Measurements from ENCODE around the gene ARL17B. TPM values are rescaled to one million over a fixed set of nuclear protein-coding genes. Genes with fewer than 3 reads are reported as not detected.
"Not testable (repeated sequence)": the region's sequence is repeated elsewhere in the genome, so short reads cannot be mapped to it uniquely, and the experiment has no call there.

The ARL17B gene
- total and polyA plus RNA-seq, 2 donors (not counting 3 experiments of a cell fraction or from before 2014, with no cell fraction given) = 6.4 to 12.2 TPM

- H3K9ac ChIP-seq (replicated peaks; ENCODE audit: extremely low read depth, insufficient read depth, low read length); dilution Hi-C loops (cut with MboI; ENCODE audit: extremely low pct_ligation_motif_present, low sequenced_read_pairs); H3K36me3 ChIP-seq (ENCODE audit: control insufficient read depth in 2 of 2, extremely low read depth in 1 of 2, insufficient read depth in 2 of 2, low read length in 2 of 2); H4K20me1 ChIP-seq (replicated peaks; ENCODE audit: control insufficient read depth, extremely low read depth, insufficient read depth, low read length); BruUV-seq (replicated peaks); POLR2A ChIA-PET; FAIRE-seq; H3K4me3 ChIP-seq (replicated peaks in 1 of 3; ENCODE audit: insufficient read depth in 1 of 3, low read depth in 1 of 3, low read length in 3 of 3); H3K27me3 ChIP-seq (ENCODE audit: control insufficient read depth in 2 of 2, insufficient read depth in 2 of 2, low read length in 2 of 2); H3K4me2 ChIP-seq (ENCODE audit: insufficient read depth, low read length); H3K79me2 ChIP-seq (ENCODE audit: control insufficient read depth, insufficient read depth, low read length); CTCF ChIA-PET; H3K4me1 ChIP-seq (ENCODE audit: control insufficient read depth, extremely low read depth, insufficient read depth, low read length); H2AFZ ChIP-seq (ENCODE audit: low read depth, low read length); H3K27ac ChIP-seq (ENCODE audit: insufficient read depth, low read depth, low read length); H3K9me3 ChIP-seq (replicated peaks; ENCODE audit: control insufficient read depth, insufficient read depth, low read length); DNase-seq (ENCODE audit: low read depth, low spot score); H3K9me1 ChIP-seq (replicated peaks; ENCODE audit: control insufficient read depth, extremely low read depth, insufficient read depth, low read length): not testable (repeated sequence)
- peak; percentile 39 for TF ChIP-seq GATA2 (IDR thresholded peaks at IDR 0.05; ENCODE audit: insufficient read depth, insufficient read length, low read depth, low read length)
- intact Hi-C loops (cut with micrococcal nuclease) = loop anchor here (10.0 kb wide), 1 partner anchor 90 kb away; the partner anchor contains the start of gene KANSL1
These were observed 77.1 kb downstream of the ARL17B start for GRCh38 chr17:46284467-46284866.

GRCh38 chr17:46282635-46283034 is 78.9 kb downstream of the ARL17B start:
- intact Hi-C loops (cut with micrococcal nuclease) = loop anchor here (10.0 kb wide), 1 partner anchor 88 kb away; the partner anchor contains the start of gene KANSL1
- H3K9me3 ChIP-seq (replicated peaks; ENCODE audit: control insufficient read depth, insufficient read depth, low read length); dilution Hi-C loops (cut with MboI; ENCODE audit: extremely low pct_ligation_motif_present, low sequenced_read_pairs); H3K9me1 ChIP-seq (replicated peaks; ENCODE audit: control insufficient read depth, extremely low read depth, insufficient read depth, low read length); H3K27ac ChIP-seq (ENCODE audit: insufficient read depth, low read depth, low read length); H3K36me3 ChIP-seq (ENCODE audit: control insufficient read depth in 2 of 2, extremely low read depth in 1 of 2, insufficient read depth in 2 of 2, low read length in 2 of 2); H4K20me1 ChIP-seq (replicated peaks; ENCODE audit: control insufficient read depth, extremely low read depth, insufficient read depth, low read length); CTCF ChIA-PET; H3K79me2 ChIP-seq (ENCODE audit: control insufficient read depth, insufficient read depth, low read length); BruUV-seq (replicated peaks); H2AFZ ChIP-seq (ENCODE audit: low read depth, low read length); H3K4me3 ChIP-seq (replicated peaks in 1 of 3; ENCODE audit: insufficient read depth in 1 of 3, low read depth in 1 of 3, low read length in 3 of 3); POLR2A ChIA-PET; H3K9ac ChIP-seq (replicated peaks; ENCODE audit: extremely low read depth, insufficient read depth, low read length); H3K4me1 ChIP-seq (ENCODE audit: control insufficient read depth, extremely low read depth, insufficient read depth, low read length); H3K27me3 ChIP-seq (ENCODE audit: control insufficient read depth in 2 of 2, insufficient read depth in 2 of 2, low read length in 2 of 2); FAIRE-seq; DNase-seq (ENCODE audit: low read depth, low spot score); H3K4me2 ChIP-seq (ENCODE audit: insufficient read depth, low read length): not testable (repeated sequence)

- H3K9ac ChIP-seq (replicated peaks; ENCODE audit: extremely low read depth, insufficient read depth, low read length); DNase-seq (ENCODE audit: low read depth, low spot score); H3K36me3 ChIP-seq (ENCODE audit: control insufficient read depth in 2 of 2, extremely low read depth in 1 of 2, insufficient read depth in 2 of 2, low read length in 2 of 2); H4K20me1 ChIP-seq (replicated peaks; ENCODE audit: control insufficient read depth, extremely low read depth, insufficient read depth, low read length); H3K4me3 ChIP-seq (replicated peaks in 1 of 3; ENCODE audit: insufficient read depth in 1 of 3, low read depth in 1 of 3, low read length in 3 of 3); H3K9me3 ChIP-seq (replicated peaks; ENCODE audit: control insufficient read depth, insufficient read depth, low read length); H3K9me1 ChIP-seq (replicated peaks; ENCODE audit: control insufficient read depth, extremely low read depth, insufficient read depth, low read length); H3K4me1 ChIP-seq (ENCODE audit: control insufficient read depth, extremely low read depth, insufficient read depth, low read length); FAIRE-seq; POLR2A ChIA-PET; CTCF ChIA-PET; H3K27me3 ChIP-seq (ENCODE audit: control insufficient read depth in 2 of 2, insufficient read depth in 2 of 2, low read length in 2 of 2); H3K27ac ChIP-seq (ENCODE audit: insufficient read depth, low read depth, low read length); H3K79me2 ChIP-seq (ENCODE audit: control insufficient read depth, insufficient read depth, low read length); H2AFZ ChIP-seq (ENCODE audit: low read depth, low read length); dilution Hi-C loops (cut with MboI; ENCODE audit: extremely low pct_ligation_motif_present, low sequenced_read_pairs); BruUV-seq (replicated peaks); H3K4me2 ChIP-seq (ENCODE audit: insufficient read depth, low read length): not testable (repeated sequence)
- intact Hi-C loops (cut with micrococcal nuclease) = loop anchor here (10.0 kb wide), 1 partner anchor 87 kb away; the partner anchor contains the start of gene KANSL1
These were observed 80.2 kb downstream of the ARL17B start for GRCh38 chr17:46281336-46281735.

- H3K9me3 ChIP-seq (replicated peaks; ENCODE audit: control insufficient read depth, insufficient read depth, low read length); POLR2A ChIA-PET; dilution Hi-C loops (cut with MboI; ENCODE audit: extremely low pct_ligation_motif_present, low sequenced_read_pairs); H3K4me2 ChIP-seq (ENCODE audit: insufficient read depth, low read length); FAIRE-seq; H3K4me1 ChIP-seq (ENCODE audit: control insufficient read depth, extremely low read depth, insufficient read depth, low read length); H2AFZ ChIP-seq (ENCODE audit: low read depth, low read length); H4K20me1 ChIP-seq (replicated peaks; ENCODE audit: control insufficient read depth, extremely low read depth, insufficient read depth, low read length); H3K9me1 ChIP-seq (replicated peaks; ENCODE audit: control insufficient read depth, extremely low read depth, insufficient read depth, low read length); H3K79me2 ChIP-seq (ENCODE audit: control insufficient read depth, insufficient read depth, low read length); DNase-seq (ENCODE audit: low read depth, low spot score); H3K27ac ChIP-seq (ENCODE audit: insufficient read depth, low read depth, low read length); H3K36me3 ChIP-seq (ENCODE audit: control insufficient read depth in 2 of 2, extremely low read depth in 1 of 2, insufficient read depth in 2 of 2, low read length in 2 of 2); H3K4me3 ChIP-seq (replicated peaks in 1 of 3; ENCODE audit: insufficient read depth in 1 of 3, low read depth in 1 of 3, low read length in 3 of 3); BruUV-seq (replicated peaks); H3K9ac ChIP-seq (replicated peaks; ENCODE audit: extremely low read depth, insufficient read depth, low read length): not testable (repeated sequence)
- intact Hi-C loops (cut with micrococcal nuclease) = loop anchor here (5.0 kb wide), 1 partner anchor 140 kb away; no protein-coding TSS in a partner anchor
- H3K27me3 ChIP-seq (ENCODE audit: control insufficient read depth in 2 of 2, insufficient read depth in 2 of 2, low read length in 2 of 2) = peaks cover 6 to 18% of the 10 kb centered on the region in 2 experiments
- CTCF ChIA-PET = interaction anchor here (1.2 to 1.7 kb wide), 3 partner anchors 9 to 84 kb away, joined by 3 to 6 read pairs (median 5); partner anchors contain the start of gene KANSL1
These were observed 84.7 kb downstream of the ARL17B start for GRCh38 chr17:46276728-46277479.
